GM13977 (cell line): ENCODE data around the gene CEACAM6.
"Not testable (repeated sequence)": the region's sequence is repeated elsewhere in the genome, so short reads cannot be mapped to it uniquely, and the experiment has no call there.

ENCODE experiments used
- DNase-seq: peaks from one replicate; pipeline ENCODE4 v3.0.0; 2012; ENCODE audit warnings: low spot score
- CTCF ChIP-seq: IDR thresholded peaks from 2 replicates; pipeline ENCODE4 v1.5.1; 2012; ENCODE audit warnings: mild to moderate bottlenecking, control low read depth; ENCODE audit not compliant: insufficient read depth; ENCODE audit errors: extremely low read depth, missing control alignments
- in situ Hi-C: fragments of 300-500 bp; cut with MboI; formaldehyde crosslinking; loops from one replicate; pipeline ENCODE4 v1.12.0; 2022; ENCODE audit warnings: low sequenced_read_pairs, low pct_unique_long_range_greater_than_20kb, mixed read lengths, inconsistent platforms; ENCODE audit not compliant: unreplicated experiment

The CEACAM6 gene

GRCh38 chr19:41758846-41759245 is 3.5 kb downstream of the CEACAM6 start:
- no peak for DNase-seq
- in situ Hi-C loops: no loop called here
- no peak for TF ChIP-seq CTCF

- no peak for TF ChIP-seq CTCF
- DNase-seq: no peak
- in situ Hi-C loops: no loop called here
Measured at GRCh38 chr19:41767115-41767514, 11.8 kb downstream of the CEACAM6 start.

- DNase-seq, in situ Hi-C loops: not testable (repeated sequence)
Measured at GRCh38 chr19:41768105-41768504, 12.8 kb downstream of the CEACAM6 start.

- in situ Hi-C loops: no loop called here
- DNase-seq: no peak
- TF ChIP-seq CTCF: no peak
Measured at GRCh38 chr19:41769608-41770007, 14.3 kb downstream of the CEACAM6 start.

- no peak for DNase-seq
- in situ Hi-C loops: no loop called here
- TF ChIP-seq CTCF: no peak
Measured at GRCh38 chr19:41771410-41771809, 16.1 kb downstream of the CEACAM6 start.

- no peak for TF ChIP-seq CTCF
- DNase-seq: no peak
- in situ Hi-C loops: no loop called here
Measured at GRCh38 chr19:41774515-41774980, 19.2 kb downstream of the CEACAM6 start.

GRCh38 chr19:41776700-41777099 is 21.4 kb downstream of the CEACAM6 start:
- in situ Hi-C loops: no loop called here
- no peak for DNase-seq
- TF ChIP-seq CTCF: no peak
